CD4-positive, alpha-beta T cell treated with Interleukin-6 at 100 ng/mL for 8 hours (primary cell): ENCODE results near the gene IL12A.

Experiments used
- DNase-seq: peaks from one replicate; pipeline ENCODE4 v3.0.0-alpha.2; 2020; ENCODE audit warnings: mixed read lengths, low spot score

The IL12A gene

GRCh38 chr3:159989973-159990846 lies 1.6 kb downstream of the IL12A start:
- no peak for DNase-seq

- DNase-seq: no peak
Observed at GRCh38 chr3:159991591-159991990, 3.0 kb downstream of the IL12A start.

- DNase-seq: no peak
Observed at GRCh38 chr3:159992589-159992988, 4.0 kb downstream of the IL12A start.

GRCh38 chr3:159994182-159994581 lies 5.5 kb downstream of the IL12A start:
- DNase-seq: no peak

- no peak for DNase-seq
Observed at GRCh38 chr3:159995091-159995490, 6.5 kb downstream of the IL12A start.

GRCh38 chr3:159996018-159996417 lies 7.4 kb downstream of the IL12A start:
- no peak for DNase-seq

GRCh38 chr3:159996959-159997358 lies 8.3 kb downstream of the IL12A start:
- no peak for DNase-seq

- DNase-seq: no peak
Observed at GRCh38 chr3:160001148-160001760, 12.6 kb downstream of the IL12A start.

- no peak for DNase-seq
Observed at GRCh38 chr3:160001850-160002623, 13.4 kb downstream of the IL12A start.

- DNase-seq: peak; percentile 9
Observed at GRCh38 chr3:160003520-160004128, 15.0 kb downstream of the IL12A start.

GRCh38 chr3:160005004-160005403 lies 16.4 kb downstream of the IL12A start:
- DNase-seq: no peak

GRCh38 chr3:160006282-160007163 lies 17.9 kb downstream of the IL12A start:
- peak; percentile 9 for DNase-seq

- DNase-seq: no peak
Observed at GRCh38 chr3:160008961-160009360, 20.3 kb downstream of the IL12A start.

- DNase-seq: no peak
Observed at GRCh38 chr3:160009525-160009924, 20.9 kb downstream of the IL12A start.

GRCh38 chr3:160010578-160010977 lies 21.9 kb downstream of the IL12A start:
- DNase-seq: no peak

- DNase-seq: no peak
Observed at GRCh38 chr3:160012108-160012507, 23.5 kb downstream of the IL12A start.

GRCh38 chr3:160016972-160017371 lies 28.3 kb downstream of the IL12A start:
- DNase-seq: no peak

- DNase-seq: no peak
Observed at GRCh38 chr3:160018959-160019358, 30.3 kb downstream of the IL12A start.

- DNase-seq: no peak
Observed at GRCh38 chr3:160020057-160020711, 31.5 kb downstream of the IL12A start.

- DNase-seq: no peak
Observed at GRCh38 chr3:160022068-160022467, 33.4 kb downstream of the IL12A start.

GRCh38 chr3:160023476-160023875 lies 34.8 kb downstream of the IL12A start:
- no peak for DNase-seq
